OCI-LY3 (cell line): ENCODE measurements around the gene RBSN.

Experiments used
- H2AFZ ChIP-seq: fragments of 200-600, 300-600 bp; shearing (Covaris generic); 2 replicates; pipeline ENCODE4 v1.6.0; 2014; ENCODE audit warnings: antibody characterized with exemption, low read depth, low read length
- H3K27ac ChIP-seq: fragments of 200-600, 300-600 bp; sonication (generic); 2 replicates; pipeline ENCODE4 v1.5.1; 2014; ENCODE audit warnings: mild to moderate bottlenecking, low read length, moderate library complexity, mixed read lengths
- H3K27me3 ChIP-seq: fragments of 200-600, 300-600 bp; sonication (generic); 2 replicates; pipeline ENCODE4 v1.6.1; 2014; ENCODE audit warnings: low read depth, low read length, mixed read lengths
- H3K36me3 ChIP-seq: fragments of 200-600, 300-600 bp; sonication (generic); replicated peaks from 2 replicates; pipeline ENCODE3; 2014; ENCODE audit warnings: low read depth, low read length, mixed read lengths
- H3K4me1 ChIP-seq: fragments of 300-600, 200-600 bp; sonication (generic); 2 replicates; pipeline ENCODE4 v1.6.1; 2014; ENCODE audit warnings: low read length, mixed read lengths
- H3K4me2 ChIP-seq: fragments of 200-600, 300-600 bp; sonication (generic); 2 replicates; pipeline ENCODE4 v1.6.1; 2014; ENCODE audit warnings: low read length, mixed read lengths
- H3K4me3 ChIP-seq: fragments of 300-600, 200-600 bp; sonication (generic); 2 replicates; pipeline ENCODE4 v1.5.1; 2014; ENCODE audit warnings: antibody characterized with exemption, mild to moderate bottlenecking, low read length, moderate library complexity
- H3K79me2 ChIP-seq: fragments of 300-600, 200-600 bp; shearing (Covaris generic); 2 replicates; pipeline ENCODE4 v1.6.1; 2014; ENCODE audit warnings: mild to moderate bottlenecking, low read length, mixed read lengths
- H3K9ac ChIP-seq: fragments of 300-600, 200-600 bp; shearing (Covaris generic); 2 replicates; pipeline ENCODE4 v1.6.0; 2014; ENCODE audit warnings: mild to moderate bottlenecking, low read length, moderate library complexity
- H3K9me3 ChIP-seq: fragments of 200-600, 300-600 bp; shearing (Covaris generic); 2 replicates; pipeline ENCODE4 v1.6.1; 2014; ENCODE audit warnings: low read length, mixed read lengths; ENCODE audit not compliant: insufficient read depth
- H4K20me1 ChIP-seq: fragments of 200-600, 300-600 bp; sonication (generic); 2 replicates; pipeline ENCODE4 v1.6.1; 2016; ENCODE audit warnings: low read length, mixed read lengths; ENCODE audit not compliant: insufficient read depth
- CTCF ChIP-seq: fragments of 200-600, 300-600 bp; sonication (generic); IDR thresholded peaks from 2 replicates; pipeline ENCODE4 v1.5.1; 2014; ENCODE audit warnings: antibody characterized with exemption, low read length, low read depth
- EZH2phosphoT487 ChIP-seq: fragments of 200-600 bp; shearing (Covaris generic); IDR thresholded peaks from 2 replicates; pipeline ENCODE4 v1.6.1; 2018; ENCODE audit warnings: antibody characterized with exemption, mixed run types, low read depth

The RBSN gene

GRCh38 chr3:15112011-15112410, 13.1 kb upstream of the RBSN start:
- Histone ChIP-seq H3K4me1 (peaks cover 7% of the 10 kb centered on the region), H3K4me3 (no peak overlapping the region), H3K4me2 (no peak overlapping the region), H3K27me3 (peaks cover 22% of the 10 kb centered on the region), H3K27ac (no peak overlapping the region), H3K79me2 (no peaks in the 10 kb centered on the region), H3K36me3 (no peaks in the 10 kb centered on the region), H3K9ac (no peak overlapping the region), H4K20me1 (no peaks in the 10 kb centered on the region), H3K9me3 (no peaks in the 10 kb centered on the region), H2AFZ (no peak overlapping the region)
- TF ChIP-seq EZH2phosphoT487, result no peak
- TF ChIP-seq CTCF, result no peak

GRCh38 chr3:15110206-15110605, 11.3 kb upstream of the RBSN start:
- no peaks in the 10 kb centered on the region for H3K79me2 ChIP-seq

GRCh38 chr3:15108869-15109268, 9.9 kb upstream of the RBSN start:
- Histone ChIP-seq H3K36me3 (no peaks in the 10 kb centered on the region), H3K9me3 (no peaks in the 10 kb centered on the region), H3K4me2 (peak overlapping the region; percentile 100), H3K79me2 (no peaks in the 10 kb centered on the region), H3K4me1 (peaks cover 7% of the 10 kb centered on the region), H2AFZ (no peak overlapping the region), H3K4me3 (peak overlapping the region; percentile 87; the same call in 1 of the 2 replicates), H3K27me3 (peaks cover 15% of the 10 kb centered on the region; the same call in 1 of the 2 replicates), H3K9ac (no peak overlapping the region), H4K20me1 (no peaks in the 10 kb centered on the region), H3K27ac (no peak overlapping the region)
- TF ChIP-seq CTCF (no peak), EZH2phosphoT487 (no peak)

More at GRCh38 chr3:15110206-15110605, 11.3 kb upstream of the RBSN start:
- Histone ChIP-seq H4K20me1 (no peaks in the 10 kb centered on the region), H3K9me3 (no peaks in the 10 kb centered on the region), H2AFZ (no peak overlapping the region), H3K4me3 (no peak overlapping the region), H3K27ac (no peak overlapping the region), H3K27me3 (peaks cover 22% of the 10 kb centered on the region), H3K36me3 (no peaks in the 10 kb centered on the region), H3K4me2 (no peak overlapping the region), H3K4me1 (peaks cover 7% of the 10 kb centered on the region), H3K9ac (no peak overlapping the region)
- TF ChIP-seq CTCF (no peak), EZH2phosphoT487 (no peak)

- Histone ChIP-seq H3K36me3 (no peaks in the 10 kb centered on the region), H3K4me1 (peaks cover 7% of the 10 kb centered on the region), H3K9ac (peak overlapping the region; percentile 37), H4K20me1 (no peaks in the 10 kb centered on the region), H3K9me3 (no peaks in the 10 kb centered on the region), H3K27ac (no peak overlapping the region), H3K27me3 (peaks cover 15% of the 10 kb centered on the region; the same call in 1 of the 2 replicates), H3K79me2 (no peaks in the 10 kb centered on the region), H3K4me2 (peak overlapping the region; percentile 100), H3K4me3 (peak overlapping the region; percentile 87), H2AFZ (peak overlapping the region; percentile 96)
- TF ChIP-seq EZH2phosphoT487 (no peak), CTCF (peak; percentile 95)
These were observed 9.2 kb upstream of the RBSN start for GRCh38 chr3:15108082-15108545.
